ENCODE results near the gene GPRIN3.
"Not testable (repeated sequence)": the region's sequence is repeated elsewhere in the genome, so short reads cannot be mapped to it uniquely, and the experiment has no call there.

Gene GPRIN3

DNA sequence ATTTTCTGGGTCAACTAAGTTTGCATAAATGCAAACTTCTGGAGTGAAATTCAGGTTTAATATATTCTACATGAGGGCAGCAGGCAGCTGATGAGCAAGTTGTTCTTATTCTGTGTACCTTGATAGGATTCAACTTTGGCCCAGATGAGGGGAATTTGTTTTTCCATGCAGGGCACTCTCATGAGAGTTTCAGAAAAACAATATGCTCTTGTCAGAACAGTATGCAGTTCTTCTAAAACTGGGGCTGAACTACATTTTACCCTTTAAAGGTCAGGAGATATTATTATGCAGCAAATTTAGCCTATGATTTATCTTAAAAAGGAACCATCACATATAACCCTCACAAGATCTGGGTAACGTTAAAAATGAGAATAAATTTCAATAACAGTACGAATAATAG is 19.2 kb downstream of the GPRIN3 start:
- DNase-seq, result no peak

DNA sequence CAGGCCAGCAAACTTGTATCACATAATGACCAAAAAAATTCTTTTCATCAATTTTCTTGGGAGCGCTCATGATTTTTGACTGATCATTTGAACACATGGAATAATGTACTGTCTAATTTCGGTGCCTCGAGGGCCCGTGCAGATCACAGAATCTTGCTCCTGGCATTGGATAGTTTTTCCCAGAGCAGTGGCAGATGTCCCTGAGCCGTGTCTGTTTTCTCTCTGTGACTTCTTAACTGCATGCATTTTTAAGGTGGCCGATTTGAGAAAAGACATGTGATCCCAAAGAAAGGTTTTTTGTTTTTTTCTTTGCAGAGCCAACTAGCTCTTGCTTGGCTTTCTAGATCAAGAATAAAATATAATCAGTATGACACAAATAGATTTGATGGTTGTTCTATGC is 19.7 kb downstream of the GPRIN3 start:
- DNase-seq, result no peak

DNA sequence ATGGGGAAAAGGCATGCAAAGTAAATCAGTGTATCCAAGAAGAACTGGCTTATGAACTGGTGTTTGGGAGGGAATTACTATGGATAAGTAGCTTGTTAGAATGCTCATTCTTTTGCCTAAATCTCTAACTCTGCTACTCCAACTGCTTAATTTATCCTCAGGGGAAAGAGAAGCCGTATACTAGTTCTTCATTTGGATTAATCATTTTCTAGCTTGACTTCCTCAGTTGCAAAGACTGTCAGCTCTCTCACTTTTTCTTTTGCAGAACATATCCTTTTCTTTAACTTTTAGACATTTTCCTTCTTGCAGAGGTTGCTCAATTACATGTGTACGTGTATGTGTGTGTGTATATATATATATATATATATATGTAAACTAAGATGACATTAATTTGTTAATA is 21.9 kb downstream of the GPRIN3 start:
- peak; percentile 54 for DNase-seq

DNA sequence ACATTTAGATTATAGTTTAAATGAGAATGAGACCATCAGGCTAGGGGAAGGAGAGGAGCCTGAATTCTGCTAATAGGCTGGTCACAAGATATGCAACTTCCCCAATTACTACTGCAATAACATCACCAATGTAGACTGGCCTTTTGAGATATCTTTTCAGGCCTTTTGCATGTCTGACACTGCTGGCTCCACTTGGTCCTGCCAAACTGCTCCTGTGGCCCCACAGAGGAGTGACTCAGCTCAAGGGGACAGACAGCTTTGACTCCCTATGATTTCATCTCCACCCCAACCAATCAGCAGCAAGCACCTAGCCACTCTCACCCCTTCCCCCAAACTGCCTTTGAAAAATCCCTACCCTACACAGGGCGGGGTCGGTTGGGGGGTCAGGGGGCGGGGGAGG is 22.8 kb downstream of the GPRIN3 start:
- DNase-seq, result peak; percentile 90

DNA sequence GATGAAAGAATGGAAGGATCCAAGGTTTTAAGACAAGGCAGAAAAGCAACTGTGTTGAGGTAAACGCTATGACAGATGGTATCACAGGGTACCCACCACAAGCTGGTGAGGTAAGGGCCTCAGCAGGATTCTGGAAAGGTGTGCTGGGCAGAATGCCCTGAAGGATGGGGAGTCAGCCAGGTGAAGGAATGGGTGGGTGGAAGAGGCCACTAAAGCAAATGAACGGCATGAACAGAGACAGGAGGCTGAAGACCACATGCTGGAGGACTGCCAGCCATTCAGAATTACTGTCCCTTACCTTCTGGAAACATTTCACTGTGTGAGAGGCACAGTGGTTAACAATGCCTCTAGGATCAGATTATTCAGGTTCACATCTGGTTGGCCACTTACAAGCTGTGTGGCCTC is 23.6 kb downstream of the GPRIN3 start:
- DNase-seq, result no peak

DNA sequence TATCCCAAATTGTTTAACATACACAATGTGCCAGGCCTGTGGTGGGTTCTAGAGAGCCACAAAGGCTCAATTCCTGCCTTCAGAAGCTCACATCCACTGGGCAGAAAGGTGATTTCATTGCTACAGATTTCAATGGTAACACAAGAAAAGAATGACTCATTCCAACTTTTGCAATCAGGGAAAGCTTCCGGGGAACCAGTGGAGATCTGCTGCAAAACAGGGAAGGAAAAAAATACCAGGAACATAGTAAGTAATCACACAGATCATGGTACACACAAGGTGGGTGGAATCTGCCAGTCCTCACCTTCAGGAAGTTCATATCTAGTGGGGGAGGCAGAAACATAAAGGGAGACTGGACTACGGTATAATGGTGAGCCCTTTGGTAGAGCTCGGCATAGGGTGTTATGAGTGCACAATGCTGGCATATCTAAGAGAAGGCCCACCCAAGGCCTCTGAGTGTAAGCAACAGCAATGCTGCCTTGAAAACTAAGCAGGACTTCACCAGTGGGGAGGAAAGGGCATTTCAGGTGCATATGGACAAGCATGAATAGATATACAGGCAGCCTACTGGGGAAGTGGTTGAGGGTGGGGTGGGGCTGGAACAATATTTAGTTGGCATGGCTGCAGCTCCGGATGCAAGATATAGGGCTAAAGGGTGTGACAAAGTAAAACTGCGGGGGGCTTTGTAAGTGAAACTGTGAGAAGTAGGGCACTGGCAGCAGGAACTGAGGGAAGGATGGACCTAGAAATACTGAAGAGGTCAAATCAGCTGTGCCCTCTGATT is 24.2 kb downstream of the GPRIN3 start:
- DNase-seq, result peak; percentile 85

DNA sequence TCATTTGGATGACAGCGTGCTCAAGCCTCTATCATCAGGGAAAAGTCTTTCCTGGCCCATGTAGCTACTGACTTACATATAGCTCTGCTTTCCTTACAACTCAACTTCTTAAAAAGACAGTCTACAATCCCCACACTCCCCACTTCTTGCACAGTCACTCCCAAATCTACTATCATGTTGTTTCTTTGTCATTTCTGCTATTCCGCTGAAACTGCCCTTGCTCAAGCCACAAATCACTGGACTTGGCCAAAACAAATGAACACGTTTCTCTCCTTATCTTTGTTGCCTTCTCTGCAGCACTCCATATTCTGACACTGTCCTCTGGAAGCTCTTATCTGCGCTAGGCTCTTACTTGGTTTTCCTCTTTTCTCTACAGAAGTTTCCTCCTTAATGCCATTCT is 28.2 kb downstream of the GPRIN3 start:
- DNase-seq, result no peak

DNA sequence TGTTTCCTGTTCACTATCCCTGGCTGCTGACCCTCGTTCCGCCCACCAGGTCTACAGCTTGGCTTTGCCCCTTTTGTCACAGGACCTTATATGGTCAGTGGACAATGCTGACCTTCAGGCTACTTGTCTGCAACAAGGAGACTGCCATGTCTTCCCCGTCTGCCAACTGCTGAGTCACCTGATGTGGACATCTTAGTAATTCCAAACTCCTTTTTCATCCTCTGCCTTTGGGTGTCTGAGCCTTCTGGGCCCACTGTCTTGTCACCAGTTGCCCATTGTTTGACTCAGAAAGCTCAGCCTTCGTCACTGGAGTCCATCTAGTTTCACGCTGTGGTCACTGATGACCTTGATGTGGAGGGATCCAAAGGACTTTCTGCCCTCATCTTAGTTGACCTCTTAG is 30.2 kb downstream of the GPRIN3 start:
- DNase-seq, result peak; percentile 59

DNA sequence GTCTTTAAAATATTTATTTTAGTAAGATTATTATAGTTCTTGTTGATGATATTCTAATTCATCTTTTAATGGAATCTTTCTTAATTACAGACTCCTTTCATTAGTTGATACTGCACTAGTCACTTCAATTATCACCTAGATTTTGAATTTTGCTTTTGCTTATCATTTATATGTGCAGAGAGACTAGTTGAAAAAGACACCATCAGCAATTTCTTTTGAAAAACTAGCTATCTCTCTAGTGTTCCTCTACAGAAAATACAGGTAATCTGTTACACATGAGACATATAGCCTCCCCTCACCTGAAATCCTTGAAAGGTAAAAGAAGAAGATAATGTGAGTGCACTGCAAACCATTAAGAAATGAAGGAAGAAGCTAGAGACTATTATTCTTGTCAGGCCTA is 31.3 kb downstream of the GPRIN3 start:
- DNase-seq, result no peak

DNA sequence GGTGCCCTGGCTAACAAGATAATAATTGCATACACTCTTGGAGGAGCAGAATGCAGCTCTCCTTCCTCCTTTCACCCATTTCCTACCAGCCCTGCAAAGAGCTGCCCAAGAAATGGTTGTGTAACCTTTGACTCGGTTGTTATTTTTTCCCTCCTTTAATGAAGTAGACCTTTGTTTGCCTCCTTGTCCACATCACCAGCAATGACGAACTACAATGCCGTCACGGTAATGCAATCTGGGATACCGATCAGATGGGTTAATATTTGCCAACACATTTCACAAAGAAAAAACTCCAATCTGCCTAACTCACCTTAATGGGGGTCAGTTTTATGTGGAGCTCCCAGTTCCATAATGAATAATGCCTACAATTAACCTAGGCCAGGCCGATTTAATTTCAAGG is 32.0 kb downstream of the GPRIN3 start:
- DNase-seq, result no peak

DNA sequence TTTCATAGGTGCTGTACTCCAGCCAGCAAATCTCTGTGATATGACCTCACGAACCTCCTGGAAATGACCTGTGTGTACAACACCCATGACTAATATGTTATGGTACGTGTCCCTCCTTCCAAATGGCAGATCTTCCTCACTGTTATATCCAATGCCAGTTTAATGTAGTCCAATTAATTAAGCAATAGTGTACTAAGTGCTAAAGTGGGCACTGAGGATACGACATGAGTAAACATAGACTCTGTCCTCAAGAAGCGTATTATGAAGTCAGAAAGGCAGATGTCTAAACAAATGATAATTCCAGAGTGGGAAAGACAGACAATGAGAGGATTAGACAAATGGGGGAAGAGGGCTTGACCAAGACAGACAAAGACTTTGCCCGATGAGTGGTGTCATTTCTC is 33.9 kb downstream of the GPRIN3 start:
- DNase-seq, result no peak

DNA sequence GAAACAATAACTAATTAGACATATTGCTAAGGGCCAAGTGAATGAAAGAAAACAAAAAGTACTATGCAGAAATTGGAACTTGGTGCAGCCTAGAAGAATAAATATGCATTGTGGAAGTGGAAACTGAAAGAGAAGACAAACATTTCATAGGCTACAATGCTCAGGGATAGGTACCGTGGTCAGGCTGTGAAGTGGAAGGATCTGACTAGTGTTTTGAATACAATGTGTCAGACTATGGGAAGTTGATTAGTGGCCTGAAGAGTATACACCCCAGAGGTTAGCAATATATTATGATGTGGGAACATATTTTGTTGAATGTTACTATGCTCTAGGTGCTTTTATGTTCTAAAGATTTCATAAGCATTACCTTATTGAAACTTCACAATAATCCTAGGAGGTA is 36.8 kb downstream of the GPRIN3 start:
- DNase-seq, result no peak

DNA sequence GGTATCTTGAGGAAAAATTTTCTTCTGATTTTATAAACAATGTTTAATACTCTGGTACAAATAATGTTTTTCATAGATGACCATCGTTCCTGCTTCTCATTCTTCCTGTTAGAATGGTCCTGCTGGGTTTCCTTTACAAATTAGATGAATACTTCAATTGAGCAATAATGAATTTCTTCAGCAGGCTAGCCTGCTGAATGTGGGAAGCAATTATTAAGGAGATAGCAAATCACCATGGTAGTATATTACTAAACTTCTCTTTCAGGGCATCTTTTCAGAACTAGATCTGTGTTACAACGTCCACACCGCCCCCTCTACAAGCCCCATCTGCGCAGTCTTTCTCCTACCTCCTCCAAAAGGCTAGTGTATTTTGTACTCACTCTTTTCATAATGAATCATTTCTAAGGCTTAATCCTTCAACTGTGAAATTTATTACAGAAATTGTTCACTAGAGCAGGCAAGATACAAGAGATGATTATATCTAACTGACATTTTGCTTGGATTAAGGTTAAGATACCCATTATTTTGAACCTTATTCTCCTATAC is 38.4 kb downstream of the GPRIN3 start:
- peak; percentile 51 for DNase-seq

DNA sequence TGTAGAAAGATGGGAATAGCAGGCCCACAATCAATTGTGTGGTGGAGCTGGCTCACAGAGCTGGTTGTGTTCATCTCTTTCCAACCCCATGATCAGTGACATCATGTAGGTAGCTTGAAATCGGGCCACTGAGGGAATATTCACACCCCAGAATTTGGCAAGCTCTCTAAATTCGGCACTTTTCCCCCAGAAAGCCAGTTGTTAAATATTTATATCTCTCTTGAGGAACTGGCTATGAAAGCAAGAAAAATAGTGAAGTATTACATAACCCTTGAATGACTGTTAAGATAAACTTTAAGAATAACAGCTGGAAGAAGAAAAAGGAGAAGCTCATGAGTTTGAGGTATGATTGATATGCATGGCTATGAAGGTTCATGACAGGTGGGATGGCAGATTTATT is 38.9 kb downstream of the GPRIN3 start:
- peak; percentile 65 for DNase-seq

DNA sequence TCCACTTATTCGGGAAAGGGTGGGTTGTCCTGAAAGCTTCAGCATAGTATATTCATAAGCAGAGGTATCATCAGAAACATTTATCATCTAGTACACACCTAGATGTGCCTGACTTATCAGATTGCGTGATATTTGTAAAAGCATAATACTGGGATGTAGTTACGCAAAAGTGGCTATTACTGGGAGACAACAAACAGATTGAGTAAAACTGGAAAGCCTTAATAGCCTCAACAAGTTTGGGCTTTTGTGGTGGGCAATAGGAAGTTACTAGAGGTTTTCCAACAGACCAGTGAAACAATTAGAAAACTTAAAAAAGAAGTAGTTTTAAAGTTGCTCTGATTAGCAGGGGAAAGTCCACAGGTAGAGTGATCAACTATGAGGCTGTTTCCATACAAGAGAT is 39.8 kb downstream of the GPRIN3 start:
- DNase-seq, result peak; percentile 80

DNA sequence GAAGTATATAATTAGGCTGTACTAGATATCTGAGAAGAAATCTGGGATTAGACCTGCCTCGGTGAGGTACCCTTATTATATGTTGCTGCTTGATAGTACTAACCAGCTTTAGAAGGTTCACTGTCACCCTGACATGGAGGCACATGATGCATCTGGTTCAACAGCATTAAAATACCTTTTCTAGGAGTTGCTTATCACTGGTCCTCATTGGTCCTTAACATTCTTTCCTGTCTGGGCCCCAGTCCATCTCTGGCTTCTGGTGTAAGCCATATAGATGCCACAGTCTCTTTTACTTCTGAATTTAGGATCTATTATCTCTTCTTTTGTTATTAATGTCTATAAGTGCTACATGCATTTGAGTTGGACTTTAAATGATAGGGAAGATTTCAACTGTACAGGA is 40.2 kb downstream of the GPRIN3 start:
- no peak for DNase-seq

DNA sequence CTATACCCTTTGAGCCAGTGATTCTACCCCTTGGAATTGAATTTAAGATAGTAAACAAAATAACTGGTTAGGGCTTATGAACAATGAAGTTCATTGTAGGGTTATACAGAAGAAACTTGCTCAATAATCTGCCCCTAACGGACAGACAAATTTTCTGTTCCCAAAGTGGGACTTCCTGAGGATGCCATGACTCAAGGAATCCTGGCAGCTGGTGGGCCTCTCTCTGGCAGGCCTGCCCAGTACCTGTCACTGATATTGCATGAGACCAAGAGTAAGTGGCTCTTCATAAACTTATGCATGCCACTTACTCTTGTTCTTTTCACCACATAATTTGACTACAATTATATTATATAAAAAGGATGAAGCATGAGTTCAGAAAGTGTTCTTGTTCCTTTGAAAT is 41.5 kb downstream of the GPRIN3 start:
- no peak for DNase-seq

DNA sequence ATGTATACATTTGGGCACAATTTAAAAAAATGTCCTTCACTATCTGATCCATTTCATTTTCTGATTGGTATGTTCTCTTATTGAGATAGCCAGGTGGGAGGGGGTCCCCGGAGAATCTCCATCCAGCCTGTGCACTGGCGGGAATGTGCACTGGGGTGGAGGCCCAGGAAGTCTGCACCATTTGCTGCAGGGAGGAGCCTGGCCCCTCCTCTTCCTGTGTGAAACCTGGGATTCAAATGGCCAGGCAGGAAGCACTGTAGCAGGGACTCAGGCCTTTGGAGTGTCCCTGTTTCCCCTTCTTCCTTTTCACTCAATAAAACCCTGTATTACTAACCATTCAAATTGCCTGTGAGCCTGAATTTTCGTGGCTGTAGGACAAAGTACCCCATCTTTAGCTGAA is 44.3 kb downstream of the GPRIN3 start:
- DNase-seq, result no peak

DNA sequence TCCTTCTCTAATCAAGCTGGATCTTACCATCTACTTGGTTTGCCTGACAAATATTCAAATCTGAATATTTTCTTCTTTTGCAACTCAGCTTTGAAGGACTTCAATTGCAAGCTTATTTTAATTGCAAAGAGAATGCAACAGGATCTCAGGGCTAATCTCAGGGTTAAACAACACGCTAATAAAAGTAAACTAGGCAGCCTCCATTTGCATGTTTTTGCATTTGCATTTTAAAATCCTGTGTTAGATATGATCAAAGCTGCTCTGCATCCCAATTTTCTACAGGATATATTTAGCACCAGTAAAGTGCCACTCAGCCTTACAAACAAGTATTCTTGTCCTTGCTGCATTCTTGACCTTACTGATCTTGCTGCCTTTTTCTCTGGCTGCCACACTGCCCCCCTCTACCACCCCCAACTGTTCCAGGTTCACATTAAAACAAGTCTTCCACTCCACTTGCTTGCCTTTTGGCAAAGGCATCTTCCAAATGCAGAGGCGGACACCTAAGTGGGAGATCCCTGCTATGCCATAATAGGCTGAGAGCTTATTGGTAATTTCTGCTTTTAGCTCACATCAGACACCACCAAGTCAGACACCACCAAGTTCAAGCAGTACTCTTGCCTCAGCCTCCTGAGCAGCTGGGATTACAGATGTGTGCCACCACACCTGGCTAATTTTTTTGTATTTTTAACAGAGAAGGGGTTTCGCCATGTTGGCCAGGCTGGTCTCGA is 48.1 kb downstream of the GPRIN3 start:
- no peak for DNase-seq

DNA sequence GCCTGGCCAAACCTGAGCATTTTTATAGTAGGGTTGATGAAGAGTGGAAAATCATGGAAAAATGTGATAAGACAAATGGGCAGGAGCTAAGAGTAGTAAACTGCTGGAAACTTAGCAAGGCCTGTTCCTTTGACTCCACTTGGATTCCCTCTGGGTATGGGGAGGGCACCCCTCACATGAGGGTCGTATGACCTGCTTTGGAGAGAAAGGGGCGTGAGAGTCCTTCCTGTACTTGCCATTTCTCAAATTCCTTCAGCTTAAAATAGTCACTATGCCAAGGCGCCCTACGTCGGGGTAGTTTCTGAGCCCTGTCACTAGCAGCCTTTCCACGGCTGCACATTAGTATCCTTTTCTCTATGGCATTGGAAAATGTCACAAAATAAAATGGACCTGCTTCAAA is 49.1 kb downstream of the GPRIN3 start:
- DNase-seq, result no peak

DNA sequence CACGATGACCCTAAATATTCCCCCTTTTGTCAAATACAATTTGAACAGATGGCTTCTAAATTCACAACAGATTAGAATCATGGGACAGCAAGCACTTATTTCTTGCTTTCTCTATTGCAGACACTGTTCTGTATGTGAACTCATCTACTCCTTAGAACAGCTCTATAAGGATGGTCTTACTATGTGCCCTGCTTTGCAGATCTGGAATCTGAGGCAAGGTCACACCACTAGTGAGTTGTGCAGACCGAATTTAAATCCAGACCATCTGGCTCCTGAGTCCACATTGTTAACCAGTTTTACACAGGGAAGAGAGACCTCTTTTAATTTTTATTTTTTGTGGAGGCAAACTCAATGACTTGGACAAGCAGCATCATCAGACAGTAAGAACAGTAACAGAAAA is 50.2 kb downstream of the GPRIN3 start:
- DNase-seq, result no peak

DNA sequence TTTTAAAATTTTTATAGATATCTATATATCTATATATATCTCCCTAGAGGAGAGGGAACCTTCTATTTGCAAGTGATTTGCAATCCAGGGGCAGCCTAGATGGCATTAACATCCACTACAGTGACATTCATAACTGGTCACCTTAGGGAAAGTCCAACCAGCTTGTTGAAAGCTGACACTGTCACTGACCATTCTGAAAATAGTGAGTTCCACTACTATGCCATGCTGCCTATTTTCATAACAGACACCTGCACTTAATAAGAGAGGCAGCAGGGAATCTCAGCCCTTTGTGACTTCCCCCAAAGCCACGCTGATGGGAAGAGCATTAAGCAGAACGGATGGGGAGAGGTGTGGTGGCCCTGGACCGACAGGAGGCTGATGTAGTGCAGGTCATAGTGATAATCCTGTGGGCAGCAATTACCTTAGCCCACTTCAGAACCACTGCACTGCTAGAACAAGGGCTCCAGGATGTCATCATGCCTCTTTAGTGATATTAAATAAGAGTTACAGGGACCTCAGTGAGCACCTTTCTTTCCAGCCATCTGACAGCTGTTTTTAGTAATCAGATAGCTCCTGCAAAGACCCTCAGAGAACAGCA is 51.3 kb downstream of the GPRIN3 start:
- no peak for DNase-seq

DNA sequence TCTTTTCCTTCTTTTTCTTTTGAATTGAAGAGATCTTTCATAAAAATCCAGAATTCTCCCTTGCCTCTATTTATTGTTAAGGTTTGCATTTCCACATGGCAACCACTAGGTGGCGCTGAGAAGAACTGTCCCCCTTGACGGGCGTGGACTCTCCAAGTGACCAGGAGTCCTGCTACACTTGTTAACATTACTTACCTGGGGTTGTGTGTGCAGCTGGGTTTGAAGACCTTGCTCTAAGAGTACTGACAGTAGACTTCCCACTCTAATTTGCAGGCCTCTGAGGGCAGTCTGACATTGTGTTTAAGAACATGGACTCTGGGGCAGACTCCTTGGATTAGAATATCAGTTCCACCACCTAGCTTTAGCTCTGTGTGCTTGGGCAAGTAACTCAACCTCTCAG is 52.8 kb downstream of the GPRIN3 start:
- DNase-seq, result peak; percentile 36

DNA sequence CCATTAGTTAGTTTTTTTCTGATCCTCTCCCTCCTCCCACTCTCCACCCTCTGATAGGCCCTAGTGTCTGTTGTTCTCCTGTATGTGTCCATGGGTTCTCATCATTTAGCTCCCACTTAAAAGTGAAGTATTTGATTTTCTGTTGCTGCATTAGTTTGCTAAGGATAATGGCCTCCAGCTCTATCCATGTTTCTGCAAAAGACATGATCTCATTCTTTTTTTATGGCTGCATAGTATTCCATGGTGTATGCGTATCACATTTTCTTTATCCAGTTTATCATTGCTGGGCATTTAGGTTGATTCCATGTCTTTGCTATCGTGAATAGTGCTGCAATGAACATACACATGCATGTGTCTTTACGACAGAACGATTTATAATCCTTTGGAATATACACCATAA is 53.3 kb downstream of the GPRIN3 start:
- DNase-seq, result not testable (repeated sequence)
